ENCODE measurements around the gene DLGAP3.

- TF ChIP-seq POLR2AphosphoS5 (IDR thresholded peaks at IDR 0.05; ENCODE audit: insufficient read depth in 1 of 2, low read depth in 1 of 2) (no peak), CTCF (IDR thresholded peaks at IDR 0.05) (no peak)
These were observed 43.9 kb upstream of the DLGAP3 start for GRCh38 chr1:34973326-34973725.
